Skeletal muscle tissue (tissue), 4 donors: ENCODE measurements around the gene PLOD2. TPM values are rescaled to one million over a fixed set of nuclear protein-coding genes. Genes with fewer than 3 reads are reported as not detected.

ENCODE experiments used
- H3K27ac ChIP-seq: one replicate; pipeline ENCODE4 v1.7.0; 2013; ENCODE audit warnings: mild to moderate bottlenecking, low read depth, low read length, inconsistent platforms
- H3K27me3 ChIP-seq, 3 donors: one replicate each; pipeline ENCODE4 v1.7.0; 2013; ENCODE audit warnings: low read length in 3 of 3; ENCODE audit not compliant: control insufficient read depth in 3 of 3, insufficient read depth in 3 of 3
- H3K36me3 ChIP-seq, 3 donors: one replicate each; pipeline ENCODE4 v1.7.0; 2013; ENCODE audit warnings: low read length in 3 of 3; ENCODE audit not compliant: control insufficient read depth in 3 of 3, insufficient read depth in 3 of 3
- H3K4me1 ChIP-seq, 3 donors: one replicate each; pipeline ENCODE4 v1.7.0; 2013; ENCODE audit warnings: low read length in 3 of 3, mild to moderate bottlenecking in 3 of 3; ENCODE audit not compliant: control insufficient read depth in 3 of 3, insufficient read depth in 3 of 3
- H3K4me3 ChIP-seq, 3 donors: one replicate each; pipeline ENCODE4 v1.7.0; 2013; ENCODE audit warnings: low read length in 3 of 3
- H3K9ac ChIP-seq, 3 donors: one replicate each; pipeline ENCODE4 v1.7.0; 2013; ENCODE audit warnings: low read length in 3 of 3, mild to moderate bottlenecking in 3 of 3, moderate library complexity in 2 of 3, low read depth in 1 of 3
- H3K9me3 ChIP-seq, 3 donors: one replicate each; pipeline ENCODE4 v1.7.0; 2013; ENCODE audit warnings: low read length in 3 of 3; ENCODE audit not compliant: control insufficient read depth in 3 of 3
- total RNA-seq: library from RNA; depleted of rRNA; stranded (reverse); fragments of >200 nt; gene quantifications from one replicate; pipeline ENCODE4 v1.2.3, GENCODE V29; 2014
- donor health status: Osteomylitis.

PLOD2 gene
- total RNA-seq, 1 donor from 2014 or later: 22.4 TPM

- Histone ChIP-seq H3K4me1 (no peaks in the 10 kb centered on the region), H3K9ac (no peak overlapping the region), H3K36me3 (no peaks in the 10 kb centered on the region), H3K4me3 (no peak overlapping the region), H3K27me3 (no peaks in the 10 kb centered on the region), H3K27ac (no peak overlapping the region), H3K9me3 (no peaks in the 10 kb centered on the region)
Measured at GRCh38 chr3:146169891-146170290, 8.9 kb upstream of the PLOD2 start.

- Histone ChIP-seq H3K27me3 (peaks cover 0 to under 1% (median 0%) of the 10 kb centered on the region in 3 donors), H3K4me3 (no peak overlapping the region), H3K36me3 (no peaks in the 10 kb centered on the region), H3K27ac (no peak overlapping the region), H3K4me1 (peaks cover 0 to 5% (median 0%) of the 10 kb centered on the region in 3 donors), H3K9me3 (no peaks in the 10 kb centered on the region), H3K9ac (no peak overlapping the region)
Measured at GRCh38 chr3:146166826-146167225, 5.8 kb upstream of the PLOD2 start.

- Histone ChIP-seq H3K4me1 (peaks cover 0 to 8% (median under 1%) of the 10 kb centered on the region in 3 donors), H3K36me3 (no peaks in the 10 kb centered on the region), H3K9ac (no peak overlapping the region), H3K9me3 (no peaks in the 10 kb centered on the region), H3K27me3 (peaks cover 0 to 4% (median 0%) of the 10 kb centered on the region in 3 donors), H3K27ac (no peak overlapping the region), H3K4me3 (no peak overlapping the region)
Measured at GRCh38 chr3:146166415-146166821, 5.4 kb upstream of the PLOD2 start.

- H3K27me3 ChIP-seq: peaks cover 0 to 4% (median 0%) of the 10 kb centered on the region in 3 donors
- peaks cover 0 to 9% (median 2%) of the 10 kb centered on the region in 3 donors for H3K4me1 ChIP-seq
- H3K4me3 ChIP-seq: no peak overlapping the region
- H3K9ac ChIP-seq: no peak overlapping the region
- no peaks in the 10 kb centered on the region for H3K9me3 ChIP-seq
- no peaks in the 10 kb centered on the region for H3K36me3 ChIP-seq
- H3K27ac ChIP-seq: peak overlapping the region; percentile 31
Measured at GRCh38 chr3:146165877-146166276, 4.9 kb upstream of the PLOD2 start.

- Histone ChIP-seq H3K9me3 (no peaks in the 10 kb centered on the region), H3K27me3 (peaks cover 0 to 4% (median 0%) of the 10 kb centered on the region in 3 donors), H3K9ac (no peak overlapping the region), H3K4me1 (peaks cover 2 to 12% (median 4%) of the 10 kb centered on the region in 3 donors), H3K4me3 (no peak overlapping the region), H3K27ac (peak overlapping the region; percentile 55), H3K36me3 (no peaks in the 10 kb centered on the region)
Measured at GRCh38 chr3:146164971-146165769, 4.2 kb upstream of the PLOD2 start.

- Histone ChIP-seq H3K4me1 (peaks cover 2 to 12% (median 4%) of the 10 kb centered on the region in 3 donors), H3K4me3 (no peak overlapping the region), H3K36me3 (no peaks in the 10 kb centered on the region), H3K9me3 (no peaks in the 10 kb centered on the region), H3K27me3 (peaks cover 0 to 4% (median 0%) of the 10 kb centered on the region in 3 donors), H3K27ac (peak overlapping the region; percentile 55), H3K9ac (no peak overlapping the region)
Measured at GRCh38 chr3:146164506-146164905, 3.5 kb upstream of the PLOD2 start.

- peaks cover 0 to 4% (median 0%) of the 10 kb centered on the region in 3 donors for H3K27me3 ChIP-seq
- H3K9ac ChIP-seq: no peak overlapping the region
- no peak overlapping the region for H3K27ac ChIP-seq
- no peaks in the 10 kb centered on the region for H3K9me3 ChIP-seq
- H3K36me3 ChIP-seq: no peaks in the 10 kb centered on the region
- peaks cover 2 to 12% (median 4%) of the 10 kb centered on the region in 3 donors for H3K4me1 ChIP-seq
- H3K4me3 ChIP-seq: no peak overlapping the region
Measured at GRCh38 chr3:146164071-146164470, 3.1 kb upstream of the PLOD2 start.

GRCh38 chr3:146163584-146163983, 2.6 kb upstream of the PLOD2 start:
- Histone ChIP-seq H3K9ac (no peak overlapping the region), H3K27ac (no peak overlapping the region), H3K4me1 (peaks cover 2 to 16% (median 4%) of the 10 kb centered on the region in 3 donors)

GRCh38 chr3:146162561-146162960, 1.6 kb upstream of the PLOD2 start:
- H3K9me3 ChIP-seq: no peaks in the 10 kb centered on the region
- H3K27ac ChIP-seq: peak overlapping the region; percentile 91
- H3K4me1 ChIP-seq: peaks cover 2 to 18% (median 7%) of the 10 kb centered on the region in 3 donors

More at GRCh38 chr3:146163584-146163983, 2.6 kb upstream of the PLOD2 start:
- Histone ChIP-seq H3K4me3 (no peak overlapping the region), H3K9me3 (no peaks in the 10 kb centered on the region), H3K36me3 (no peaks in the 10 kb centered on the region), H3K27me3 (peaks cover 0 to 4% (median 0%) of the 10 kb centered on the region in 3 donors)

GRCh38 chr3:146161663-146162002, 649 bp upstream of the PLOD2 start:
- peak overlapping the region; percentile 91 for H3K27ac ChIP-seq
- H3K27me3 ChIP-seq: peaks cover 0 to 4% (median 0%) of the 10 kb centered on the region in 3 donors
- no peaks in the 10 kb centered on the region for H3K9me3 ChIP-seq
- no peaks in the 10 kb centered on the region for H3K36me3 ChIP-seq
- peak overlapping the region; percentile 63 to 88 (median 82) for H3K4me3 ChIP-seq
- peaks cover 2 to 23% (median 7%) of the 10 kb centered on the region in 3 donors for H3K4me1 ChIP-seq
- peak overlapping the region; percentile 75 to 83 (median 80) for H3K9ac ChIP-seq

More at GRCh38 chr3:146162561-146162960, 1.6 kb upstream of the PLOD2 start:
- Histone ChIP-seq H3K9ac (no peak overlapping the region), H3K4me3 (no peak overlapping the region), H3K27me3 (peaks cover 0 to 4% (median 0%) of the 10 kb centered on the region in 3 donors), H3K36me3 (no peaks in the 10 kb centered on the region)
